Germinal center (tissue), 1 donor: ENCODE measurements around the gene MDGA2.
"Not testable (repeated sequence)": the region's sequence is repeated elsewhere in the genome, so short reads cannot be mapped to it uniquely, and the experiment has no call there.

Experiments
- DNase-seq: peaks from one replicate; pipeline ENCODE4 v3.0.0; 2012; ENCODE audit warnings: mixed read lengths, low spot score

MDGA2 gene

DNA sequence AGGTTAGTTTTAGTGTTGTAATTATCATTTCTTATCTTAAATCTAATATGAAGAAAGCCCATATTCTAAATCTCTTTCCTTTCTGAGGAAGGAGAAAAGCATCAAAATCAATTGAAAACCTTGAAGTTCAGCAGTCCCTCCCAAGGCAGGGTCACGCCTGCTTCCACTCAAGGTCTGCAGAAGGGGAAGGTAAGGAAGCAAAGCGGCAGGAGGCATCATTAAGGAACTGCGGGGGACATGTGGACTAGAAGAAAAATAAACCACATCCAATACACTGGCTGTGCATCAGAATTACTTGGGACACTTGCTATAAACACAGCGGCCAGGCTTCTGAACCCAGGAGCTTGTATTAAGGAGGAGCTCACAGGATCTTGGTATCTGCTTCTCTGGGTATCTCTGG lies 759.9 kb downstream of the MDGA2 start:
- DNase-seq: not testable (repeated sequence)

DNA sequence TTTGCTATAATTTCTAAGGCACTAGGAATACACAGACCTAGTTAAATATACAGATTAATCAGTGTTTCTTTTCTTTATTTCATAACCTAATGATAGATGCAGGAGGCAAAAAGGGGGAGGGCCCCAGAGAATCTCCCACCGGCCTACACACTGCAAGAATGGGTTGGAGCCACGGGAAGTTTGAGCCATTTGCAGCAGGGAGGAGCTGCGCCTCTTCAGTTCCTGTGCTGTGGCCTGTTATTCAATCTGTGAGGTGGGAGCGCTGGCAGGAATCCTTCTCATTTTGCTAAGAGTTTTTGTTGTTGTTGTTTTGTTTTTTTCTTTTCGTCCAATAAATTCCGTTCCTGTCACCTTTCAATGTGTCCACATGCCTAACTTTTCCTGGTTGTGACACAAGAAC lies 772.6 kb downstream of the MDGA2 start:
- DNase-seq: no peak

DNA sequence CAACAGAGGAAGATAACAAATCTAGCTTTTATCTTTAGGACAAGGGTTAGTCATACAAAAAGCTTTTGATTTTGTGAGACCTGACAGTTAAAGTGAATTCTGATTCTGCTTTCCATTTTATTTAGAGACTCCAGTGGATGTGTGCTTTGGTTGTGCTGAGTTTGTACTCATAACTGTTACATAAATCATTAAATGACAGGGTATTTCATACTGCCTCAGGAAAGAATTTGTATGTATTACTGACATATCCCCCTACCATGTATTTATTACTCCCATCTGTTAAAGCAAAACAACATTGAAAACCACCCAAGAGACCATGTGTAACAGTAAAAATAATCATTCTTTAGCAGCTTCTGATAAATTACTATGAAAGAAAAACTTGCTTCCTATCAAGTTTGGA lies 780.9 kb downstream of the MDGA2 start:
- no peak for DNase-seq

DNA sequence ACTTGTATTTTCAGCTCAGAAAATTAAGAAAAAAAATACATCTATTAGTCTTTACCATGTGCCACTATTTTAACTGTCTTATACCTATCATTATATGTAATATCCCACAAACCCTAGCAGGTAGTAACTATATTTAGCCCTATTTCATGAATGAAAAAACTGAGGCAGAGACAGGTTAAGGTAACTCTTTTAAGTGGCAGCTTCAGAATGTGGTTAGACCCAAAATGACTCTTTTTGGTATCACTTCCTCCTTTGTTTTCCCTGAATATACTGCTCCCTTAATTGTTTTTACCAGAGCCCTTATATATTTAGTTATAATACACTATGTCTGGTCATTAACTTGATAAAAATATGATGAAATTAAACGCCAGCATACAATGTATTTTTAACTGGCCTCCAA lies 788.3 kb downstream of the MDGA2 start:
- DNase-seq: no peak

DNA sequence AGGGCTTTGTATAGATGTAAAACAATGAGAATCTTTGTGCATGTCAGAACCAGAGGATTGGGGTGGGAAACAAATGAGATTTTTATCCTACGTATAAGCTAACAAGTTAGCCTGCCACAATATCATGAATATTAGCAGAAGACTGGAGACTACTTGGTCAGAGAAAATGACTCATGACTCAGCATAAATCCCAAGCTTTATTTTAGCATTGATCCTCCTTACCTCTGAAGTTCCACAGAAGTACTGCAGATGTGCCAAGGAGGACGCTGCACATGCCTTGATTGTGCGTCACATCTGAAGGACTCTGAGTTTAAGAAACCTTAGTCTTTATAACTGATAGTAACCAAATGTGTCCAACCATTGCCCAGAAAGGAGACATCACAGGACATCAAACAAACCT lies 789.8 kb downstream of the MDGA2 start:
- DNase-seq: no peak

DNA sequence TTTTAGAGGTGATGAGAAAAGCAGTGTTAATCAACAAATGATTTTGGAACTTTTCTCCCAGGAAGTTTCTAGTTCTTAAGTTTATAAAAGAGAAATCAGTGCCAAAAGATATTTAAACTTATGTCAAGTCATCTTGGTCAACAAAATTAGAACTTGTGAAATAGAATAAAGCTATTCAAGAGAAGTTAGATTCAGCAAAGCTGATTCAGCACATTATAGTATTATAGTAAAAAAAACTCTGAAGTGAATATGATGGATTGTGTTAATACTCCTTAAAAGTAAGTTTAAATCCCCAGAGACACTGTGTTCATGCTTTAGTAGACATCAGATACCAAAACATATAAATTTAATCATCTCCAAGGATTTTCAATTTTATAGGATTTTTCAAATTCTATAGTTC lies 813.7 kb downstream of the MDGA2 start:
- no peak for DNase-seq

DNA sequence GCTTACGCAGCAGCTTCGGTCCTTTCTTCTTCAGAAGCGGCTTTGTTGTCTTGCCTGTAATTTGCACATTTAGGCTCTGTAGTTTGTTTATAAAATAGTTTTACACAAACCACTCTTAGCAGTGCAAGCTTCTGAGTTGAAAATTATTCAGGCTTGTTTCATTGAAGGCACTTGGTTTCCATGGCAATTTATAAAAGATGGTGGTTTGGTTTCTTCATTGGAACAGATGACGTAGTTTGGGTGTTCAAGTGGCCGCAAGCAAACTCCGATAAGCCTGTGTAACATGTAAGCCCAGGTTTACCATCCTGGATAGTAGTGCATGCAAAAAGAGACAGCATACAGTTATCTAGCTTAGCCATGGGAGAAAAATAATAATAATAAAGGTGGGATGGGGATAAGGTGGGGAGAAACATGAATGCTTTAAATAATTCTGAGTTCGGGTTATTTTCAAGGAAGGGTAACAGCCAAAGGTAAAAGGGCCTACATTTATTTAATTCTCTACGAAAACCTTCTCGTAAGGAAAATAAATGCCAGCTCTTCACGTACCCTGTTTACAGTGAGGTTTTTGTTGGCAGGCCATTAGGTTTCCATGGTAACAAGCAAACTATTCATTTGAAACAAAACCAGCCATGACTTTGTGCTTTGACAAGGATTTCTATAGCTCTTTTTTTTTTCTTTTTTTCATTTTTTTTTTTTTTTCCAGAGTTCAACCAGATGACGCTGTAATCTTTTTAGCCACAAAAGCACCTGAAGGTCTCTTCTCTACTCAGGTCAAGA lies 834.3 kb downstream of the MDGA2 start:
- no peak for DNase-seq

DNA sequence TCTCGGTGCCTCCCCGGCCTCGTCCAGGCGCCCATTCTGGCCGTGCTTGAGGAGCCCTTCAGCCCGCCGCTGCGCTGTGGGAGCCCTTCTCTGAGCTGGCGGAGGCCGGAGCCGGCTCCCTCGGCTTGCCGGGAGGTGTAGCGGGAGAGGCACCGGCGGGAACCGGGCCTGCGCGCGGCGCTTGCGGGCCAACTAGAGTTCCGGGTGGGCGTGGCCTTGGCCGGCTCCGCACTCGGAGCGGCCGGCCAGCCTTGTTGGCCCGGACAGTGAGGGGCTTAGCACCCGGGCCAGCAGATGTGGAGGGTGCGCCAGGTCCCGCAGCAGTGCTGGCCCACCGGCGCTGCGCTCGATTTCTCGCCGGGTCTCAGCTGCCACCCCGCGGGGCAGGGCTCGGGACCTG lies 855.1 kb downstream of the MDGA2 start:
- DNase-seq: no peak

DNA sequence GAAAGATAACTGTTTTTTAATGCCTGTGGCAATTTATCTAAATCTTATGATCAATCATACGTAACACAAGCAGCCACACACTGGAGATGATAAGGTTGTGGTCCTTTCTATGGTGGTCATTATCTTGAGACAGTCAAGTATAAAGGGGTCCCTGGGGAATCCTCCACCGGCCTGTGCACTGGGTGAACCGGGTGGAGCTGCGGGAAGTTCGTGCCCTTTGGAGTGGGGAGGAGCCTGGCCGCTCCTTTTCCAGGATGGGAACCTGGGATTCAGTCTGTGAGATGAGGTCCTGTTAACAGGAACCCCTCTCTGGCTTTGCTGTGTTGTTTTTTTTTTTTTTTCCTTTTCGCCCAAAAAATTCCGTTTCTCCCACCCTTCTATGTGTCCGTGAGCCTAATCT lies 856.3 kb downstream of the MDGA2 start:
- DNase-seq: no peak

DNA sequence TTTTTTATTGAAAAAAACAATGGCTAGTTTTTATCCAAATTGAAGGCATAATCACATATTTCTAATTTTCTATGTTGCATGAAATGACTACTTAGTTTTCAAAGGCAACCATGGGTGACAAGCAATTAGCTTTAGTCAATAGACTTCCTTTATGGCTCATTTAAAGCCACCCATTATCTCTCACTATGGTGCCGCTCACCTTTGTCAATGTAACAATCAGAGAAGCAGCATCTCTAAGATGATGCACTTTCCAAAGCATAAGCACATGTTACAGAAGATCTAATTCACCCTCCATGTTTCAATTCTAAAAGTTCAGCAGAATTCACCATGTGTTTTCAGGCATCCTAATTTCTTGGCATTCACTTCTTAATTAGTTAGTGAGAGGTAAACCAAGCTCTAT lies 857.3 kb downstream of the MDGA2 start:
- DNase-seq: no peak

DNA sequence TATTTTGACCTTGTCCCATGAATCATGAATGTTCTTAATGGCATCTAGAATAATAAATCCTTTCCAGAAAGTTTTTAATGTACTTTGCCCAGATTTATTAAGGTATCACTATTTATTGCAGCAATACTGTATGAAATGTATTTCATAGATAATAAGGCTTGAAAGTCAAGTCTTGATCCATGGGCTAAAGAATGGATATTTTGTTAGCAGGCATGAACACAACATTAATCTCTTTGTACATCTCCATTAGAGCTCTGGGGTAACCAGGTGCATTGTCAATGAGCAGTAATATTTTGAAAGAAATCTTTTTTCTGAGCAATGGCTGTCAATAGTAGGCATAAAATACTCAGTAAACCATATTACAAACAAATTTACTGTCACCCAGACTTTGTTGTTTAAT lies 882.3 kb downstream of the MDGA2 start:
- DNase-seq: no peak
